Transverse colon (tissue), 4 donors: ENCODE measurements around the gene ARAP2. TPM values are rescaled to one million over a fixed set of nuclear protein-coding genes. Genes with fewer than 3 reads are reported as not detected.

Experiments
- DNase-seq: peaks from one replicate; pipeline ENCODE4 v3.0.0-alpha.2; 2019
- H3K27ac ChIP-seq, 4 donors: fragments of 200-600 bp; sonication (generic); 2 replicates each; pipeline ENCODE4 v1.5.1; 2016 to 2018; ENCODE audit warnings: inconsistent platforms in 4 of 4
- H3K27me3 ChIP-seq: fragments of 200-600 bp; sonication (generic); 2 replicates; pipeline ENCODE4 v1.5.1; 2017; ENCODE audit warnings: inconsistent platforms
- H3K36me3 ChIP-seq, 4 donors: fragments of 200-600 bp; sonication (generic); 2 replicates each; pipeline ENCODE4 v1.5.1; 2017 to 2019; ENCODE audit warnings: inconsistent platforms in 4 of 4
- H3K4me1 ChIP-seq, 4 donors: fragments of 200-600 bp; sonication (generic); 2 replicates each; pipeline ENCODE4 v1.5.1; 2017 to 2020; ENCODE audit warnings: inconsistent platforms in 4 of 4
- H3K4me3 ChIP-seq, 4 donors: fragments of 200-600 bp; sonication (generic); 1 replicate in 1 of 4; 2 replicates in 3 of 4; pipeline versions ENCODE4 v1.5.1 to v1.6.1; 2017 to 2019; ENCODE audit warnings: inconsistent platforms in 4 of 4
- H3K9me3 ChIP-seq, 2 donors: fragments of 200-600 bp; sonication (generic); 2 replicates each; pipeline ENCODE4 v1.5.1; 2017 to 2019; ENCODE audit warnings: inconsistent platforms in 2 of 2
- EP300 ChIP-seq: sonication (generic); formaldehyde crosslinking; IDR thresholded peaks from one replicate; pipeline ENCODE4 v1.6.1; 2017; ENCODE audit warnings: antibody characterized with exemption, low read depth
- POLR2A ChIP-seq: fragments of 450-650 bp; IDR thresholded peaks from one replicate; pipeline ENCODE4 v1.6.1; 2016; ENCODE audit warnings: antibody characterized with exemption, mild to moderate bottlenecking, moderate library complexity
- POLR2AphosphoS5 ChIP-seq, 3 donors: sonication (generic); formaldehyde crosslinking; IDR thresholded peaks; one replicate each; pipeline ENCODE4 v1.6.1; 2016; ENCODE audit warnings: antibody characterized with exemption in 3 of 3
- WGBS, 2 donors: methylation state at CpG; one replicate each; pipeline ENCODE4 v1.1.5; 2018; ENCODE audit warnings: low coverage in 1 of 2; 5-methylcytosine and 5-hydroxymethylcytosine counted together
- in situ Hi-C, 4 donors: fragments of 200-750 bp; cut with MboI; loops; one replicate each; pipeline versions ENCODE4 v1.15.0 to v1.15.1; 2017; ENCODE audit warnings: low sequenced_read_pairs in 3 of 4, low pct_ligation_motif_present in 1 of 4, low pct_unique_long_range_greater_than_20kb in 1 of 4
- intact Hi-C: fragments of 100-400 bp; cut with DNase I; formaldehyde crosslinking; loops from one replicate; pipeline ENCODE4 v1.15.1; 2023; ENCODE audit warnings: low total_unique reads
- total RNA-seq, 4 donors: library from RNA; depleted of rRNA; stranded (reverse); fragments of >200 nt; gene quantifications; one replicate each; pipeline ENCODE4 v1.1.0, GENCODE V29; 2016
- TF ChIP-seq, protein P1 (sequence below), 5 experiments: fragments of 200-600 bp in 3 of 5; fragments of 450-650 bp in 2 of 5; sonication (generic) in 3 of 5; IDR thresholded peaks; 1 replicate in 2 of 5; 2 replicates in 3 of 5; pipeline ENCODE4 v1.5.1; 2016 to 2017; ENCODE audit warnings: antibody characterized with exemption in 5 of 5, inconsistent platforms in 3 of 5, mild to moderate bottlenecking in 2 of 5, moderate library complexity in 1 of 5

Gene ARAP2
- total RNA-seq, 4 donors from 2014 or later = 42.3 to 108 (median 50.3) TPM

DNA sequence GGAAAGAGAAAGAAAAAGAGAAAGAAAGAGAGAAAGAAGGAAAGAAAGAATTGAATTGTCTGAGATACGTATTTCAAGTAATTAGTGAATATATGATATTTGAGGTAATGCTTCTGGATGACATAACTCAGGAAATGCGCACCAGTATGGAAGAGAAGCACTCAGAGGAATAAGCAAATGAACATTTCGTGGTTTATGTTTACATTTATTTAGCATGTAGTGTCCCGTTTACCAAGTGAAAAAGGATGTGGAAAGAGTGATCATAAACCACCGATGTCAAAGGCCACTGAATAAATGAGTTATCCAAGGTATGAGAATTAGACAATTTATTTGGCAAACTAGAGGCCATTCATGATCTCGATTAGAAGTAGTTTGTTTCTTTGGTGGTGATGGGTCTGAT lies 200.4 kb downstream of the ARAP2 start:
- Histone ChIP-seq H3K9me3 (no peaks in the 10 kb centered on the region), H3K4me3 (no peak overlapping the region), H3K4me1 (peaks cover 0 to 29% (median 4%) of the 10 kb centered on the region in 4 donors), H3K36me3 (no peaks in the 10 kb centered on the region), H3K27me3 (no peaks in the 10 kb centered on the region), H3K27ac (no peak overlapping the region)
- in situ Hi-C loops = no loop called here
- intact Hi-C loops = no loop called here
- 81 to 85% methylated on average over 6 of the region's 6 CpGs for WGBS, 2 donors
- TF ChIP-seq, protein P1, sequence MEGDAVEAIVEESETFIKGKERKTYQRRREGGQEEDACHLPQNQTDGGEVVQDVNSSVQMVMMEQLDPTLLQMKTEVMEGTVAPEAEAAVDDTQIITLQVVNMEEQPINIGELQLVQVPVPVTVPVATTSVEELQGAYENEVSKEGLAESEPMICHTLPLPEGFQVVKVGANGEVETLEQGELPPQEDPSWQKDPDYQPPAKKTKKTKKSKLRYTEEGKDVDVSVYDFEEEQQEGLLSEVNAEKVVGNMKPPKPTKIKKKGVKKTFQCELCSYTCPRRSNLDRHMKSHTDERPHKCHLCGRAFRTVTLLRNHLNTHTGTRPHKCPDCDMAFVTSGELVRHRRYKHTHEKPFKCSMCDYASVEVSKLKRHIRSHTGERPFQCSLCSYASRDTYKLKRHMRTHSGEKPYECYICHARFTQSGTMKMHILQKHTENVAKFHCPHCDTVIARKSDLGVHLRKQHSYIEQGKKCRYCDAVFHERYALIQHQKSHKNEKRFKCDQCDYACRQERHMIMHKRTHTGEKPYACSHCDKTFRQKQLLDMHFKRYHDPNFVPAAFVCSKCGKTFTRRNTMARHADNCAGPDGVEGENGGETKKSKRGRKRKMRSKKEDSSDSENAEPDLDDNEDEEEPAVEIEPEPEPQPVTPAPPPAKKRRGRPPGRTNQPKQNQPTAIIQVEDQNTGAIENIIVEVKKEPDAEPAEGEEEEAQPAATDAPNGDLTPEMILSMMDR (IDR thresholded peaks at IDR 0.05) = no peak
- TF ChIP-seq EP300 (no peak), POLR2A (no peak), POLR2AphosphoS5 (IDR thresholded peaks at IDR 0.05) (no peak)
- DNase-seq = no peak

DNA sequence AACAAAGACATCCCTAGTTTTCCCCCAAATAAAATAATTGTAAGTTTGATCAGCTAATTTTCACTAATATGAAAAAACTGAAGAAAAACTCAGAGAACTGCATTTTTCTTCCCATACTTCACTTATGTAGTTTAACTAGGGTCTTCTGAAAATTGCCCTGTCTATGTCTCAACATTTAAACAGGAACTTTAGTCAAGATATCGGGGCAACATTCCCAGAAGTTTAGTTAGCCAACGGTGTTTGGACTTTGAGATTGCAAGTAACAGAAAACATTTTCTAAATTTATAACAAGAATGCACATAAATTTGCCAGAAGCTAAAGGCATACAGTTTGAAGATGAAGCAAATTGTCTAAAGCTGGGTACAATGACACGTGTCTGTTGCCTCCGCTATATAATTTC lies 201.1 kb downstream of the ARAP2 start:
- no peaks in the 10 kb centered on the region for H3K27me3 ChIP-seq
- H3K4me1 ChIP-seq = peaks cover 0 to 35% (median 4%) of the 10 kb centered on the region in 4 donors
- TF ChIP-seq, protein P1 (IDR thresholded peaks at IDR 0.05) = no peak
- TF ChIP-seq POLR2A (no peak), EP300 (no peak), POLR2AphosphoS5 (IDR thresholded peaks at IDR 0.05) (no peak)
- no peaks in the 10 kb centered on the region for H3K9me3 ChIP-seq
- in situ Hi-C loops = no loop called here
- H3K4me3 ChIP-seq = no peak overlapping the region
- intact Hi-C loops = no loop called here
- peak overlapping the region in 1 of 4 donors; percentile 27 for H3K27ac ChIP-seq
- WGBS, 2 donors = 84 to 85% methylated on average over 4 of the region's 4 CpGs
- DNase-seq = no peak
- no peaks in the 10 kb centered on the region for H3K36me3 ChIP-seq

DNA sequence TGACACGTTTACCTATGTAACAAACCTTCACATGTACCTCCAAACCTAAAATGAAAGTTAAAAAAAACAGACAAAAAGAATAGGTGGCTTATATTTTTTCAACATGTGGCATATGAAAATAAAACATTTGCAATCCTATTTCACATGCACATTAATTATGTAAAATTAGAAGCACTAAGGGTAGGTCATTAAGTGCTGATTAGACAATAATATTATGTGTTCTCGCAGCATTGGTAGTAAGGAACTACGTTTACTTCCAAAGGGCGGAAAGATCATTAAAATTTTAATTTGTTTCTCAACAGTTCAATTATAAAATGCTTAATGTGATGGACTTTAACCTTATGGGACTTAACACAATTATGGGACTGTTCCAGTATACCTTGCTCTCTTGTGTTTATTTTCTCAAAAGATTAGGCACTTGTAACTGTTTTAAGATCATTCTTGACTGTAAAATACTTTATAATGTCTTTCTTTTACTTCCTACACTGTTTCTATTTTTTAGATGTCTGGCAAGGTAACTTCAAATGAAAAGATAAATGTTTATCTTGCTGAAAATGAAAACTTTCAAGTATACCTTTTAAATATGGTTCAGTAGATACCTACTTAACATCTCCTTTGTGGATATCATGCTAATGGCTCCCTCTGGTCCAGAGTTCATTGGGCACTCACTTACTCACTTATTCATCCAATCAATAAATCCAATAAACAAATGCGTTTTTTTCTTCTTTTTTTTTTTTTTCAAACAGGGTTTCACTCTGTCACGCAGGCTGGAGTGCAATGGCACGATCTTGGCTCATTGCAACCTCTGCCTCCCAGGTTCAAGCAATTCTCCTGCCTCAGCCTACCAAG lies 202.0 kb downstream of the ARAP2 start:
- TF ChIP-seq POLR2AphosphoS5 (IDR thresholded peaks at IDR 0.05) = no peak
- no peak for TF ChIP-seq EP300
- TF ChIP-seq, protein P1 (IDR thresholded peaks at IDR 0.05) = no peak
- no peak for TF ChIP-seq POLR2A
- Histone ChIP-seq H3K27me3 (no peaks in the 10 kb centered on the region), H3K4me1 (peaks cover 0 to 38% (median 4%) of the 10 kb centered on the region in 4 donors), H3K9me3 (no peaks in the 10 kb centered on the region), H3K36me3 (no peaks in the 10 kb centered on the region), H3K27ac (peak overlapping the region in 2 of 4 donors; percentile 6 to 27), H3K4me3 (no peak overlapping the region)
- in situ Hi-C loops = no loop called here
- intact Hi-C loops = no loop called here
- WGBS, 2 donors = 48 to 54% methylated on average over 5 to 7 of the region's 7 CpGs
- no peak for DNase-seq

DNA sequence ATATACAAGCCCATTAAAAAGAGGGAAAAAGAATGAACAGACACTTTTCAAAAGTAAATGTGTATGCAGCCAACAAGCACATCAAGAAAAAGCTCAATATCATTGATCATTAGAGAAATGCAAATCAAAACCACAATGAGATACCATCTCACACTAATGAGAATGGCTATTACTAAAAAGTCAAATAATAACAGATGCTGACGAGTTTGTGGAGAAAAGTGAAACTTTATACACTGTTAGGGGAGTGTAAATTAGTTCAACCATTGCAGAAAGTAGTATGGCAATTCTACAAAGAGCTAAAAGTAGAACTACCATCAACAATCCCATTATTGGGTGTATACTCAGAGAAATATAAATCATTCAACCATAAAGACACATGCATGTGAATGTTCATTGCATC lies 203.0 kb downstream of the ARAP2 start:
- no peak for DNase-seq
- Histone ChIP-seq H3K36me3 (no peaks in the 10 kb centered on the region), H3K27ac (no peak overlapping the region), H3K4me1 (peaks cover 0 to 38% (median 4%) of the 10 kb centered on the region in 4 donors), H3K4me3 (no peak overlapping the region), H3K9me3 (no peaks in the 10 kb centered on the region), H3K27me3 (no peaks in the 10 kb centered on the region)
- 56 to 58% methylated on average over 1 of the region's 1 CpG for WGBS, 2 donors
- TF ChIP-seq EP300 (no peak), POLR2AphosphoS5 (IDR thresholded peaks at IDR 0.05) (no peak), POLR2A (no peak)
- TF ChIP-seq, protein P1 (IDR thresholded peaks at IDR 0.05) = no peak
- in situ Hi-C loops (no loop called here), intact Hi-C loops (no loop called here)
